GM21576 (cell line): ENCODE data around the gene PILRA.

Experiments
- ATAC-seq: cut with Tn5 transposase; IDR thresholded peaks from one replicate; pipeline ENCODE4 v1.9.1; 2021; ENCODE audit warnings: mild to moderate bottlenecking, moderate library complexity; ENCODE audit not compliant: unreplicated experiment

Gene PILRA

GRCh38 chr7:100406767-100407166 lies 33.5 kb downstream of the PILRA start:
- no peak for ATAC-seq

- ATAC-seq: no peak
Measured at GRCh38 chr7:100407285-100408180, 34.2 kb downstream of the PILRA start.

- no peak for ATAC-seq
Measured at GRCh38 chr7:100411101-100411500, 37.8 kb downstream of the PILRA start.

- no peak for ATAC-seq
Measured at GRCh38 chr7:100413346-100413745, 40.1 kb downstream of the PILRA start.

DNA sequence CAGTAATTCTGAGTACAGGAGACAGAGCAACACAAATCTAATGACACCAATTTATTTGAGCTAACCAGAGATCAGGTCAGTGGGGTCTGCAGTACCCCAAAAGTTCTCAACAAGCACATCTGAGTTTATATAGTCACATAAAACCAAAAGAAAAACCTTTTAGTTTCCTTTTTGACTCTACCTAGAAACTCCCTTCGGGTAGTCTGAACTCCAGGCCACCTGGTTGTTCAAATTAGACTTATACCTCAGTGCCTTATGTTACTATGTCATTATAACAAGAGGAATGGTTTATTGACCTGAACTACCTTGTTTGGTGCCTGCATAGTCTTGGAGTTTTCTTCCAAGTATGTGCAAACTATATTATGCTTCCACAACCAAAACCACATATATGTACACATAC lies 40.6 kb downstream of the PILRA start:
- no peak for ATAC-seq

- no peak for ATAC-seq
Measured at GRCh38 chr7:100415448-100415847, 42.2 kb downstream of the PILRA start.

DNA sequence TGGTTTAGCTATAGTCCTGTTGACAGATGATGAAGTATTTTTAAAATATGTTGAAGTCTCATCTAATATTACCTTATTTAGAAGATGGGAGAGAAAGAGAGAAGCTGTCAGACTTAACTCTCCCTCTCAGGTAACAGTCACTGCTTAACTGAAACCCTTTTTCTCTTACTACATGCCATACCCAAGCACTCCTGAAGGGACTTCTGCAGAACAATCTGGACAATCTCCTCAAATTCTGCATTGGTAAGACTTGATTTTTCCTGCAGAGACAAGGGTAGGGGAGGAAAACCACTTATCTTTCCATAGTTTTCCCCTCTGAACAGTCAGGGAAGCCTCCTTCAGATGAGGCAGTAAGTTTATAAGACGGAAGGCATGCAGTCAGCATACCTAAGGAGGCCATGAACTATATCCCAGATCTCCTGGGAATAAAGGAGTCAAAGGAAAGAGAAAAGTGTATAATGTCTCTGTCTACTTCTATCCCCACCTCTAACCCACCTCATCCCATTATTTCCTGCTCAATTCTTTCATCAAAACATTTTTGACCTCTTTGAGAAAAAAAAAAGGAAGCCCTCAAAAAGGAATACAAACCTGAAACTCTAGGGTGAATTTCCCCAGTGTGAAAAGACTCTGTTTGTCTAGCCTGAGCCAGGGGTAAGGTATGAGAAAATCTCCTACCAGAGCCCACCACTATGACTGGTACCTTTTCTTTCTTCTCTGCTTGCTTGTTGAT lies 45.8 kb downstream of the PILRA start:
- no peak for ATAC-seq

DNA sequence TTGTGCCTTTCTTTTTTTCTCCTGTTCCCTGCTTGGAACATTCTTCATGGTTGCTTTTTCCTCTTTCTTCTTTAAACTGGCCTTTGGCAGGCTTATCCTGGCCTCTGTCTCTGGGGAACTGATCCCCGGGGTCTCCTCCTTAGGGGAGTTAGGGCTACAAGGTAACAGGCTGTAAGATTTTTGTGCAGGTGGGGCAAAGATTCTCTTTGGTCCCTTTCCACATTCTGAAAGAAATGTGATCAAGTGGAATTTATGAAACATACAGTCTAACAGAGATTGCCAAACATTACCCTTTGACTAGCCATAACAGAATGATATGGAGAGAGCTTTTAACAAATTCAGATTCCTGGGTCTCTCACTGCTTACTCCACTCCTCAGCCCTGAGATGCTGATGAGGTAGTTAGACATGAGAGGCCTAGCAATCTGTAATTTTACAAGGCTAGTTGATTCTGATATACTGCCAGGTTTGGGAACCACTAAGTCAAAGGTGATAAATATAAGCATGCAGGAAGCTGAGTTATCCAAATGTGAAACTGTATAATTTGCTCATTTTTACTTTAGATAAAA lies 46.5 kb downstream of the PILRA start:
- ATAC-seq: no peak

DNA sequence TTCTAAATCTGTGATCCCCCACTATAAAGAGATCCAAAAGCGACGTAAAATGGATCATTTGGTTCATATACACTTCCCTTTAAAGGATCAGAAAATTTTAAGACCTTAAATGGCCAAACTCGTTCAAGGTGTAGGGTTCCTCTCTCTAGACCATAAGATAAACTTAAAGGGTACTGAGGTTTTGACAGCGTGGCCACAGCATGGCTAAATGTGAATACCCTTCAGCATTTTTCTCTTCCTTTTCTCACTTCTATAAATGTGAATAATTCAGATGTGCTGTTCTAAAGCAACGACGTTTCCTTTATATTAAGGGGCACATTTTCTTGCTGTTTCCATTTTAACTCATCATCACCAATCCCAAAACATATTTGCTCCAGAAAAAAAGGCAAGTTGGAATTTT lies 50.0 kb downstream of the PILRA start:
- ATAC-seq: no peak

GRCh38 chr7:100425347-100425746 lies 52.1 kb downstream of the PILRA start:
- ATAC-seq: no peak

DNA sequence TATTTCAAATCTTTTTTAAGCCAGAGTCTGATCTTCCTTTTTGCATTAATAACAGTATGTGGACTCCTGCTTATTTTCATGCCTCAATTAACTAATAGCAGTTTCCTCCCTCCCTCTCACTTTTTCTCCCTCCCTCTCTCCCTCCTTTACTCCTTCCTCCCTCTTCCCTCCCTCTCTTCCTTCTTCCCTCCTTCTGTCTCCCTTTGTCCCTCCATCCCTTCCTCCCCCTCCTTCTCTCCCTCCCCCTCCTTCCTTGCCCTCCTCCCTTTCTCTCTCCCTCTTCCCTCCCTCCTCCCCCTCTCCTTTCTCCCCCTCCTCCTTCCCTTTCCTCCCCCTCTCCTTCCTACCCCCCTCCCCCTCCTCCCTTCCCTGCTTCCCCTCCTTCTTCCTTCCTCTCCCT lies 53.2 kb downstream of the PILRA start:
- no peak for ATAC-seq

DNA sequence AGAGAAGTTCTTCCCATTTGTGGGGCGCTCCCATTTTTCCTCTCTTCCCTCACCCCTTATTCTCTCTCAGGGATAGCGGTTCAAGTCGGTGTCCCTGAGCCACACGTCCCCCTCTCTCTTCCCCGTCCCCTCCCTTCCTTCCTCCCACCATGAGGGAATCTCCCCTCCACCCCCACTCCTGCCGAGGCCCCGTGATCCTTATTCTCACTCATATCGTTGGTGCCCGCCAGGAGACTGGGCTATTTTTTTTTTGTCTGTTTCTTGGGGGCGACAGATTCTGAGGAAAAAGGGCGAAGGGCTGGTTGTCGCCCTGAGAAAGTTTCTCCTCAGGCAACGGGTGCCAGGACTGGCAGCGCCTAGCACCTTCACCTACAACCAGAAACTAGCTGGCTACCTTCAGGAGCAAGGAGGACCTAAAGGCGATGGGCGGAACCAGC lies 54.5 kb downstream of the PILRA start:
- ATAC-seq: no peak

- ATAC-seq: peak; percentile 42
Measured at GRCh38 chr7:100428199-100428966, 55.1 kb downstream of the PILRA start, which contains the start of gene ZCWPW1. Gene ZCWPW1, minus strand, starts transcription at chr7:100428703. Its CDS starts 8,054 bp downstream, at chr7:100420649.

DNA sequence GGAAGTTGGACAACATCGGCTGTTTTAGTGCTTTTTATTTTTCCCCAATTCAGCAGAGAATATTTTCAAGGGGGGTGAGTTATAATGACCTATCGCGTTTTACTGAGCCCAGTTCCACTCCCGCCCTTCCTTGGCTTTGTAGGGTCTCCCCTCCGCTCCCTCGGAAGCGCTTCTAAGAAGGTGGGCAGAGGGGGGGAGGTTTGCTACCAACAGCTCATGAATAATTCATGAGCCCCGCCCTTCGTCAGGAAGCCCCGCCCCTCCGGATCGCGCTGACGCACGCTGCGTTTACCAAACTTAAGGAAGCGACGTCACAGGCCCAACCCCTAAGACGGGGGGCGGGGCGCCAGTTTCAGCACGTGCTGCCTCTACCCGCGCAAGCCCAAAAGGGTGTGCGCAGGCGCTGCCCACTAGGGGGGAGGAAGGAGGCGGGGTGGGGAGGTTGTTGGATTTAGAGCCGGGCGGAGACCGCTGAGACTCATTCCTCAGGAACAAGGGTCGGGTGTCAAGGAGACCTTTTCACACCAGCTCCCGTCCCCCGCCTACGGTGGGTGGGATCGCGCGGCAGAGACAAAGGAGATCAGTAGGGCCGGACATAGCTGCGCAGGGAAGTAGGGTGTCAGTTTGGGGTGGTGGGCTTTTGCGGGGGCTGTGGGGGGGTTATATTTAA lies 55.8 kb downstream of the PILRA start:
- ATAC-seq: peak; percentile 45

GRCh38 chr7:100429637-100430492 lies 56.6 kb downstream of the PILRA start, which contains the start of gene MEPCE:
Gene MEPCE, plus strand, starts transcription at chr7:100429831. Its CDS starts 188 bp downstream, at chr7:100430019.
- ATAC-seq: peak; percentile 28

DNA sequence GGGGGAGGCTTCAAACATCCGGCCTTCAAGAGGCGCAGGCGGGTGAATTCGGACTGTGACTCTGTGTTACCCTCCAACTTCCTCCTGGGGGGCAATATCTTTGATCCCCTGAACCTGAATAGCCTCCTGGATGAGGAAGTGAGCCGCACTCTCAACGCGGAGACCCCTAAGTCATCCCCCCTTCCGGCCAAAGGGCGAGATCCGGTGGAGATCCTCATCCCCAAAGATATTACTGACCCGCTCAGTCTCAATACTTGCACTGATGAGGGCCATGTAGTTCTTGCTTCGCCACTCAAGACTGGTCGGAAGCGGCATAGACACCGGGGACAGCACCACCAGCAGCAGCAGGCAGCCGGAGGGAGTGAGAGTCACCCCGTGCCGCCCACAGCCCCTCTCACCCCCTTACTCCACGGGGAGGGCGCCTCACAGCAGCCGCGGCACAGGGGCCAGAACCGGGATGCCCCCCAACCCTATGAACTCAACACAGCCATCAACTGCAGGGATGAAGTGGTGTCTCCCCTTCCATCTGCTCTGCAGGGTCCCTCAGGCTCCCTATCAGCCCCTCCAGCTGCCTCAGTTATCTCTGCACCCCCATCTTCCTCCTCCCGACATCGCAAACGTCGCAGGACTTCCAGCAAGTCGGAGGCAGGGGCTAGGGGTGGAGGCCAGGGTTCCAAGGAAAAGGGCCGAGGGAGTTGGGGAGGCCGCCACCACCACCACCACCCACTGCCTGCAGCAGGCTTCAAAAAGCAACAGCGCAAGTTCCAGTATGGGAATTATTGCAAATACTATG lies 57.4 kb downstream of the PILRA start:
- ATAC-seq: peak; percentile 1

GRCh38 chr7:100431286-100431735 lies 58.0 kb downstream of the PILRA start:
- ATAC-seq: no peak

GRCh38 chr7:100432053-100432452 lies 58.8 kb downstream of the PILRA start:
- ATAC-seq: no peak
